Measurements from ENCODE around the gene TBXA2R. TPM values are rescaled to one million over a fixed set of nuclear protein-coding genes. Genes with fewer than 3 reads are reported as not detected.
"Not testable (repeated sequence)": the region's sequence is repeated elsewhere in the genome, so short reads cannot be mapped to it uniquely, and the experiment has no call there.

The TBXA2R gene
- total RNA-seq, 1 experiment from 2014 or later = 1.3 TPM

GRCh38 chr19:3570042-3570441 lies 36.6 kb downstream of the TBXA2R start:
- H3K4me3 Mint-ChIP-seq; H3K9me3 Mint-ChIP-seq; H3K4me1 Mint-ChIP-seq; H3K36me3 Mint-ChIP-seq; H3K27ac Mint-ChIP-seq; ATAC-seq; DNase-seq (ENCODE audit: low spot score); H3K27me3 Mint-ChIP-seq (ENCODE audit: low read depth); POLR2A ChIA-PET: not testable (repeated sequence)
- CTCF ChIA-PET = interaction anchor here (0.6 to 1.3 kb wide), 2 partner anchors 25 to 1142 kb away, joined by 3 to 8 read pairs; no protein-coding TSS in a partner anchor

GRCh38 chr19:3565139-3565538 lies 41.5 kb downstream of the TBXA2R start:
- ATAC-seq = no peak
- H3K27ac Mint-ChIP-seq = 0 out of 2 replicates have a peak overlapping the region, but pooled peaks have one; percentile 53
- H3K36me3 Mint-ChIP-seq = no peaks in the 10 kb centered on the region
- no peak for DNase-seq (ENCODE audit: low spot score)
- ChIA-PET CTCF (interaction anchor here (0.6 to 1.8 kb wide), 3 partner anchors 20 to 38 kb away, joined by 4 to 5 read pairs (median 5); no protein-coding TSS in a partner anchor), POLR2A (interaction anchor here (0.6 kb wide), 1 partner anchor 292 kb away, joined by 6 read pairs; no protein-coding TSS in a partner anchor)
- no peaks in the 10 kb centered on the region for H3K4me1 Mint-ChIP-seq
- H3K4me3 Mint-ChIP-seq = no peak overlapping the region
- H3K9me3 Mint-ChIP-seq = no peaks in the 10 kb centered on the region
- peaks cover 24% of the 10 kb centered on the region for H3K27me3 Mint-ChIP-seq (ENCODE audit: low read depth)
- TF ChIP-seq FOXP4 (CRISPR knock-in tag; IDR thresholded peaks at IDR 0.05) = no peak
- no peak for TF ChIP-seq CBFB (CRISPR knock-in tag; IDR thresholded peaks at IDR 0.05; ENCODE audit: low read depth)
- no peak for TF ChIP-seq TEAD4 (CRISPR knock-in tag; IDR thresholded peaks at IDR 0.05)
- no peak for TF ChIP-seq EMX1 (CRISPR knock-in tag; IDR thresholded peaks at IDR 0.05)
- no peak for TF ChIP-seq GABPB1 (CRISPR knock-in tag; IDR thresholded peaks at IDR 0.05)
- TF ChIP-seq SMAD3 (CRISPR knock-in tag; IDR thresholded peaks at IDR 0.05; ENCODE audit: borderline replicate concordance) = no peak
- no peak for TF ChIP-seq ZNF512 (CRISPR knock-in tag; IDR thresholded peaks at IDR 0.05; ENCODE audit: borderline replicate concordance)
- no peak for TF ChIP-seq ELF4 (CRISPR knock-in tag; IDR thresholded peaks at IDR 0.05; ENCODE audit: low read depth)
- TF ChIP-seq ZNF138 (CRISPR knock-in tag; conservative IDR thresholded peaks at IDR 0.05) = no peak
- no peak for TF ChIP-seq ZNF121 (CRISPR knock-in tag; IDR thresholded peaks at IDR 0.05)
- TF ChIP-seq OVOL2 (CRISPR knock-in tag; IDR thresholded peaks at IDR 0.05; ENCODE audit: borderline replicate concordance) = no peak
- TF ChIP-seq MLX (CRISPR knock-in tag; IDR thresholded peaks at IDR 0.05) = no peak
- no peak for TF ChIP-seq CREB1 (CRISPR knock-in tag; IDR thresholded peaks at IDR 0.05)
- TF ChIP-seq NFYB (CRISPR knock-in tag; conservative IDR thresholded peaks at IDR 0.05; ENCODE audit: low read depth) = no peak
- TF ChIP-seq ZNF263 (CRISPR knock-in tag; IDR thresholded peaks at IDR 0.05; ENCODE audit: low read depth) = no peak
- TF ChIP-seq ZNF532 (CRISPR knock-in tag; IDR thresholded peaks at IDR 0.05; ENCODE audit: borderline replicate concordance) = no peak
- TF ChIP-seq ZNF425 (CRISPR knock-in tag; conservative IDR thresholded peaks at IDR 0.05) = no peak
- no peak for TF ChIP-seq ATF1 (CRISPR knock-in tag; IDR thresholded peaks at IDR 0.05)
- TF ChIP-seq MYBL2 (CRISPR knock-in tag; IDR thresholded peaks at IDR 0.05) = no peak
- no peak for TF ChIP-seq ZSCAN18 (CRISPR knock-in tag; IDR thresholded peaks at IDR 0.05)
